T-helper 9 cell (primary cell): ENCODE measurements around the gene USP34.
"Not testable (repeated sequence)": the region's sequence is repeated elsewhere in the genome, so short reads cannot be mapped to it uniquely, and the experiment has no call there.

ENCODE experiments used
- DNase-seq: peaks from one replicate; pipeline ENCODE4 v3.0.0-alpha.2; 2020

USP34 gene

DNA sequence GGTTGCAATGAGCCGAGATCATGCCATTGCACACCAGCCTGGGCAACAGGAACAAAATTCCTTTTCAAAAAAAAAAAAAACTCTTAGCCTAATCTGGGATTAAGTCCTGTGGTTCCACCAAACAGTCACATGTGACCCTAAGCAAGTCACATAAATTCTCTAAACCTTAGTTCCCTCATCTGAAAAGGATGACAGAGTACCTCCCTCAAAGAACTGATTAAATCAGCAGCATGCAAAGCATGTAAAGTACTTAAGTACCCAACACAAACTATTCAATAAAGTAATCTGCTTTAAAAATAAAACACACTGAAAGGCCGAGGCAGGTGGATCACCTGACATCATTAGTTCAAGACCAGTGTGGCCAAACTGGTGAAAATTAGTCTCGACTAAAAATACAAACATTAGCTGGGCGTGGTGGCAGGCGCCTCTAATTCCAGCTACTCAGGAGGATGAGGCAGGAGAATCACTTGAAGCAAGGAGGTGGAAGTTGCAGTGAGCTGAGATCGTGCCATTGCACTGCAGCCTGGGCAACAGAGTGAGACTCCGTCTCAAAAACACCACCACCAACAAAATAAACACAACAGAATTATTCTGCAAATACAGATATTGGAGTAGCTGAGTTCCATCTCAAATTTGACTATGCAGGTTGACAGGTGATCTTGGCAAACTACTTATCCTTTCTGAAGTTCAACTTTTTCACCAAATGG, 7.0 kb downstream of the USP34 start:
- no peak for DNase-seq

DNA sequence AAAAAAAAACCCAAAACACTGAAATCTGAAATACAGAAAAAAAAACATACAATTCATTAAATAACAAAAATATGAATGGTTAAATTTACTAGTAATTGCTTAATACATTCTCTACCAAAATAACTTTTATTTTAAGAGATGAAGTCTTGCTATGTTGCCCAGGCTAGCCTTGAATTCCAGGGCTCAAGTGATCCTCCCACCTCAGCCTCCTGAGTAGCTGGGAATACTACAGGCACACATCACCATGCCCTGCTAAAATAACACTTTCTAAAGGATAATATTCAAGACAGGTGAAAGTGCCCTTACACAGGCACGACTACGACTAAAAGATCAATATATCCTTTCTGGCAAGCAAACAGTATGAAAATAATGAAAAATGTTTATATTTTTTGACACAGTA, 9.5 kb downstream of the USP34 start:
- no peak for DNase-seq

DNA sequence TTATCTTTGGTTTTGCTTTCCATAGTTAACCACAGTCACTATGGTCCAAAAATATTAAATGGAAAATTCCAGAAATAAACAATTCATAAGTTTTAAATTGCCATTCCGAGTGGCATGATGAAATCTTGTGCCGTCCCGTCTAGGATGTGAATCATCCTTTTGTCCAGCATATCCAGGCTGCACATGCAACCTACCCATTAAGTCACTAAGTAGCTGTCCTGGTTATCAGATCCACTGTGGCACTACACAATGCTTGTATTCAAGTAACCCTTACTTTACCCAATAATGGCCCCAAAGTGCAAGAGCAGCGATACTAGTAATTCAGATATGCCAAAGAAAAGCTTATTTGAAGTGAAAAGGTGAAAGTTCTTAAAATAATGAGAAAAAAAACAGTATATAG, 10.7 kb downstream of the USP34 start:
- DNase-seq: no peak

DNA sequence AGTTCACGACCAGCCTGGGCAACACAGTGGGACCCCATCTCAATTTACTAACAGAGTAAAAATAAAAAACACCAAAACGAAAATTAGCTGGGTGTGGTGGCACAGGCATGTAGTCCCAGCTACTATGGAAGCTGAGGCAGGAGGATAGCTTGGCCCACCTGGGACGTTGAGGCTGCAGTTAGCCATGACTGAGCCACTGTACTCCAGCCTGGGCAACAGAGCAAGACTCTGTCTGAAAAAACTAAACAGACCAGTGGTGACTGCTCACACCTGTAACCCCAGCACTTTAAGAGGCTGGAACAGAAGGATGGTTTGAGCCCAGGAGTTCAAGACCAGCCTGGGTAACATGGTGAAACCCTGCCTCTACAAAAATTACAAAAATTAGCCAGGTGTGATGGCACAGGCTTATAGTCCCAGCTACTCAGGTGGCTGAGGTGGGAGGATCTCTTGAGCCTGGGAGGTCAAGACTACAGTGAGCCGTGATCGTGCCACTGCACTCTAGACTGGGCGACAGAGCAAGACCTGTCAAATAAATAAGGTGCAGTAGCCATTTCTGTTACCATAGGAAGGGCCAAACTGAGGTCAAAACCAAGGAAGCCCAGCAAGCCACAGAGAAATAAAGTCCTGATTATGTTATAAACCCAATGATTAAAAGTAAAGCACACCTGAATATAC, 14.0 kb downstream of the USP34 start:
- DNase-seq: no peak

DNA sequence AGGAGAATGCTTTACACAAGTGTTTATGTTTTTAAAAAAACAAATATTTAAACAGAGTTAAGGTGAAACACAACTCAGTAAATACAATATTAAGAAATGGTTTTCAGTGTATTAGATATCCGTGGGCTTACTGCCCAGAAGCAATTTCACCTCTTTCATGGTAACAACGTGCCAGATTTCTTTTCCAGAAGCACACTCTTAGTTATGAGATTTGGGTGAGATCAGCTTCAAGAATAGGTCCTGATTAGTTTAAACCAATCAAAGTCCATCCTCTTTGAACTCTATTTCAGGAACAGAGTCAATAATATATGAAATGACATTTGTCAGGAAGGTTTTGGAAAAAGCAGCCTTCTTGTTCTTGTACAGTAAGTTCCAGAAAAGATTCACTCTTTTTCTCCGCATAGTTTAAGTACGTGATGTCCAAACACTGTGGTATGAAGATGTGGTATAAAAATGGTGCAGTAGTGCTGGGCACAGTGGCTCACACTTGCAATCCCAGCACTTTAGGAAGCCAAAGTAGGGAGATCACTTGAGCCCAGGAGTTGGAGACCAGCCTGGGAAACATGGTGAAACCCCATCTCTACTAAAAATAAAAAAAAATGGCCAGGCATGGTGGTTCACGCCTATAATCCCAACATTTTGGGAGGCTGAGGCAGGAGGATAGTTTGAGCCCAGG, 14.7 kb downstream of the USP34 start:
- no peak for DNase-seq

DNA sequence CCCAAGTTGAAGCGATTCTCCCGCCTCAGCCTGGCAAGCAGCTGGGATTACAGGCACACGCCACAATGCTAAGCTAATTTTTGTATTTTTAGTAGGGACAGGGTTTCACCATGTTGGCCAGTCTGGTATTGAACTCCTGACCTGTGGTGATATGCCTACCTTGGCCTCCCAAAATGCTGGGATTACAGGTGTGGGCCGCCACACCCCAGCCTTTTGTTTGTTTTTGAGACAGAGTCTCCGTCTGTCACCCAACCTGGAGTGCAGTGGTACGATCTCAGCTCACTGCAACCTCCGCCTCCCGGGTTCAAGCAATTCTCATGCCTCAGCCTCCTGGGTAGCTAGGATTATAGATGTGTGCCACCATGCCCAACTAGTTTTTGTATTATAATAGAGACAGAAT, 15.9 kb downstream of the USP34 start:
- not testable (repeated sequence) for DNase-seq

DNA sequence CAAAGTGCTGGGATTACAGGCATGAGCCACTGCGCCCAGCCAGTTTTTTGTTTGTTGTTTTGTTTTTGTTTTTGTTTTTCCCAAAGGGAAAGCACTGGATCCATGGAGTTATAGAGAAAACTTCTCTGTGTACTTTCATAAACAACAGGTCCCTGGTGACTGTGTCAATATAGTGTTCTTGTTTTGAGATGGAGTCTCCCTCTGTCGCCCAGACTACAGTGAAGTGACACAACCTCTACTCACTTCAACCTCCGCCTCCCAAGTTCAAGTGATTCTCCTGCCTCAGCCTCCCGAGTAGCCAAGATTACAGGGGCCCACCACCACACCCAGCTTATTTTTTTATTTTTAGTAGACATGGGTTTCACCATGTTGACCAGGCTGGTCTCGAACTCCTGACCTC, 16.5 kb downstream of the USP34 start:
- DNase-seq: no peak

DNA sequence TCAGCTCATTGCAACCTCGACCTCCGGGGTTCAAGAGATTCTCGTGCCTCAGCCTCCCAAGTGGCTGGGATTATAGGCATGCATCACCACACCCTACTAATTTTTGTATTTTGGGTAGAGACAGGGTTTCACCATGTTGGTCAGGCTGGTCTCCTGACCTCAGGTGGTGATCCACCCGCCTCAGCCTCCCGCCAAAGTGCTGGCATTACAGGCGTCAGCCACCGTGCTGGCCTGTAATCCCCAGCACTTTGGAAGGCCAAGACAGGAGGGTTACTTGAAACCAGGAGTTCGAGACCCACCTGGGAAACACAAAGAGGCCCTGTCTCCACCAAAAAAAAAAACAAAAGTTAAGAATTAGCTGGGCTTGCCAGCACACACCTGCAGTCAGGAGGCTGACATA, 18.5 kb downstream of the USP34 start:
- DNase-seq: no peak

DNA sequence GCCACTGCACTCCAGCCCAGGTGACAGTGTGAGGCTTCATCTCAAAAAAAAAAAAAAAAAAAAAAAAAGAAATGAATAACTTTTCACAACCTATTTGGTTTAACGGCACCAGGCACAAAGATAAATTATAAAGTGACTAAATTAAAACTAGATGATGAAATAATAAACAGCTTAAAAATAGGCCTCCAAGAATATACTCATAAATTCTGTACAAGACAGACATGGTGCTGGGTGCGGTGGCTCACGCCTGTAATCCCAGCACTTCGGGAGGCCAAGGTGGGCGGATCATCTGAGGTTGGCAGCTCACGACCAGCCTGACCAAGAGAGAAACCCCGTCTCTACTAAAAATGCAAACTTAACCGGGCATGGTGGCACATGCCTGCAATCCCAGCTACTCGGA, 19.7 kb downstream of the USP34 start:
- no peak for DNase-seq

DNA sequence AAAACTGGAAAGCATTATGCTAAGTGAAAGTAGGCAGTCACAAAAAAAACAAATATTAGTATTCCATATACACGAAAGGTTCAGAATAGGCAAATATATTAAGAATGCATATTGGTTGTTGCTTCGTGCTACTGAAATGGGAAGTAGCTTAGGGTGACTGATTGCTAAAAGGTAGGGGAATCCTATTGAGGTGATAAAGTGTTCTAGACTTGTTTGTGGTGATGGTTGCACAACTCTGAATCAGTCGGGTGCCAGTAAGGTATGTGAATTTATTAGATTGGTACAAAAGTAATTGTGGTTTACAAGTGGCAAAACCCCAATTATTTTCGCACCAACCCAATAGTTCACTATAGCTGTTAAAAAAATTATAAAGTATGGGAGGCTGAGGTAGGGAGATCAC, 20.7 kb downstream of the USP34 start:
- no peak for DNase-seq

DNA sequence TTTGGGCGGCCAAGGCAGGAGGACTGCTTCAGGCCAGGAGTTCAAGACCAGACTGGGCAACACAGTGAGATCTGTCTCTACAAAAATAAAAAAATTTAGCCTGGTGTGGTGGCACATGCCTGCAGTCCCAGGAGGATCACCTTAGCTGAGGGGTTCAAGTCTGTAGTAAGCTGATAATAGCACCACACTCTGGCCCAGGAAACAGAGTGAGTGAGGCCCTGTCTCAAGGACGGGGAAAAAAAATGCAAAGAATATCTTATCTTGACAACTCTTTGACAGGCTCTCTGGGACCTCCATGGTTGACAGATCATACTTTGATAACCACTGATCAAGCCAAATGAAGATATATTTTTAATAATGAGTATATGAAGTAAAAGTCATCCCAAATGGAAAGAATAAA, 22.7 kb downstream of the USP34 start:
- DNase-seq: no peak

DNA sequence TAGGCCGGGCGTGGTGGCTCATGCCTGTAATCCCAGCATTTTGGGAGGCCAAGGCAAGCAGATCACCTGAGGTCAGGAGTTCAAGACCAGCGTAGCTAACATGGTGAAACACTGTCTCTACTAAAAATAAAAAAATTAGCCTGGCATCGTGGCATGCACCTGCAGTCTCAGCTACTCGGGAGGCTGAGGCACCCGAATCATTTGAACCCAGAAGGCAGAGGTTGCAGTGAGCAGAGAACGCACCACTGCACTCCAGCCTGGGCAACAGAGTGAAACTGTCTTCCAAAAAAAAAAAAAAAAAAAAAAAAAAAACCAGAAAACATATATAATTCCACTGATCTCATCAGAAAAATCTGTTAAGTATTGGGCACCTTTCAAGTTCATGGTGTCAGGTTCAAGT, 23.9 kb downstream of the USP34 start:
- DNase-seq: not testable (repeated sequence)

DNA sequence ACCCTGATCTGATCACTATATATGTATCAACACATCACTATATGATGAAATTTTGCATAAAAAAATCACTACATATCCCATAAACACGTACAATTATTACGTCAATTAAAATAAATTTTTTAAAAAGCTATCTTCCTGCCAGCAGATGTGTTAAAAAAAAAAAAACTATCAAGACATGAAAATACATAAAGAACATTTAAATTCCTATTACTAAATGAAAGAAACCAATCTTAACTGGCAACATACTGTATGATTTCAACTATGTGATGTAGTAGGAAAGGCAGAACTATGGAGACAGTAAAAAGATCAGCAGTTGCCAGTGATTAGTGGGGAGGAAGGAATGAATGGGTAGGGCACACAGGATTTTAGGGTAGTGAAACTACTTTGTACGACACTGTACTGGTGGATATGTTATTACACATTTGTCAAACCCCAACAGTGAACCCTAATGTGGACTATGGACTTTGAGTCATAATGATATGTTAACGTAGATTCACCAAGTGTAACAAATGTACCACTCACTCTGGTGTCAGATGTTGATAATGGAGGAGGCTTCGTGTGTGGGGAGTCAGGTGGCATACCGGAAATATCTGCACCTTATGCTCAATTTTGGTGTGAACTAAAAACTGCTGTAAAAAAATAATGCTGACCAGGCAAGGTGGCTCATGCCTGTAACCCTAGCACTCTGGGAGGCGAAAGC, 27.4 kb downstream of the USP34 start:
- DNase-seq: no peak

DNA sequence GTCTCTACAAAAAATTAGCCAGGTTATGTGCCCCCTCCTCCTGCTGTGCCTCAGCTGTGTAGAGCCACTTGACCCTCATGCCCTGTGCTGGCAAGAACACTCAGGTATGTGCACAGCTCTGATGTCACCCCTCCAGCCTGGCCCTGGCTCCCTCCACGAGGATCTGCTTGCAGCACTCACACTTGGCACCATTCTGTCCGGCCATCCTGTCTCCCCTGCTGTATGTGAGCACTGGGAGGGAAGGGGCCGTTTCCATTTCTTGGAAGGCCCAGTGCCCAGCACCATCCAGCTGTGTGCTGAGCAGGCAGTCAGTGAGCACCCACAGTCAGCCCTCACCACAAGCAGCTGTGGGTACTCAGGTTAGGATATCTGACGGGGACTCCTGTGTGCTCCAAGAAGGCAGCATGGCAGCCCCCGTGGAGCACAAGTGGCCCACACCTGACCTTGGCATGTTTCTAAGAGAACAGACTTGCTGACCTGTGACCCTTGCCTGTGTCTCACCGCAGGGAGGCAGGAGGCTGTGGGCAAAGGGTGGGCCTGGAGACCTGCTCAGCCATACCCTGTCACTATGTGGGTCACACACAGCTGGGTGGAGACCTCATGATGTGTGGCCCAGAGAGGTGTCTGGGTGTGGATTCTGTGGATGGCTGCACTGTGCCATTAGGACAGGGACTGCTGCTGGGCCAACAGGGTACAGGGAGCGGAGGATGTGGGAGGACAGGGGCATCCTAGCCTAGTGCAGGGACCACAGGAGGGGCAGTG, 31.5 kb downstream of the USP34 start:
- DNase-seq: no peak

DNA sequence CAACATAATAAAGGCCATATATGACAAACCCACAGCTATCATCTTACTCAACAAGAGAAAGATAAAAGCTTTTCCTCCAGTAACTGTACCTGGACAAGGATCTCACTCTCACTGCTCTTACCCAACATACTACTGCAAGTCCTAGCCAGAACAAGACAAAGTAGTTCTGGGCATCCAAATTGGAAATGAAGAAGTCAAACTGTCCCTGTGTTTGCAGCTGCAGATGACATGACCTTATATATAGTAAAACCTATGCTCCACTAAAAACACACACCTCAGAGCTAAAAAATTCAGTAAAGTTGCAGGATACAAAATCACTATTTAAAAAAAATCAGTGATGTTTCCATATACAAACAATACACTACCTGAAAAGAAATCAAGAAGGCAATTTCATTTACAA, 32.2 kb downstream of the USP34 start:
- no peak for DNase-seq

DNA sequence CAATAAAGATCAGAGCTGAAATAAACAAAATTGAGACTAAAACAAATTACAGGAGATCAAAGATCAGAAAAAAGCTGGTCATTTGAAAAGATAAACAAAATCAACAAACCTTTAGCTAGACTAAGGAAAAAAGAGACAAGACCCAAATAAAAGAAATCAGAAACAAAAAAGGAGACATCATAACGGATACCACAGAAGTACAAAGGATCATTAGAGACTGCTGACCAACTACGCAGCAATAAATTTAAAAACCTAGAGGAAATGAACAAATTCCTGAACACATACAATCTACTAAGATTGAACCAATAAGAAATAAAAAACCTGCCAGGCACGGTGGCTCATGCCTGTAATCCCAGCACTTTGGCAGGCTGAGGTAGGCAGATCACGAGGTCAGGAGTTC, 33.7 kb downstream of the USP34 start:
- no peak for DNase-seq

DNA sequence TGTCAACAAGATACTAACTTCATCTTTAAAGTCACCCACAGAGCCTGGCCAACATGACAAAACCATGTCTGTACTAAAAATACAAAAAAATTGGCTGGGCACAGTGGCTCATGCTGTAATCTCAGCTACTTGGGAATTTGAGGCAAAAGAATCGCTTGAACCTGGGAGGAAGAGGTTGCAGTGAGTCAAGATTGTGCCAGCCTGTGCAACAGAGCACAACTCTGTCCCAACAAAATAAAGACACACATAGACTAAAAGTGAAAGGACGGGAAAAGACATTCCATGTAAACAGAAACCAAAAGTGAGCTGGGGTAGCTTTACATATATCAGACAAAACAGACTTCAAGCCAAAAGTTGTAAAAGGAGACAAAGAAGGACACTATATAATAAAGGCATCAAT, 34.8 kb downstream of the USP34 start:
- DNase-seq: no peak

DNA sequence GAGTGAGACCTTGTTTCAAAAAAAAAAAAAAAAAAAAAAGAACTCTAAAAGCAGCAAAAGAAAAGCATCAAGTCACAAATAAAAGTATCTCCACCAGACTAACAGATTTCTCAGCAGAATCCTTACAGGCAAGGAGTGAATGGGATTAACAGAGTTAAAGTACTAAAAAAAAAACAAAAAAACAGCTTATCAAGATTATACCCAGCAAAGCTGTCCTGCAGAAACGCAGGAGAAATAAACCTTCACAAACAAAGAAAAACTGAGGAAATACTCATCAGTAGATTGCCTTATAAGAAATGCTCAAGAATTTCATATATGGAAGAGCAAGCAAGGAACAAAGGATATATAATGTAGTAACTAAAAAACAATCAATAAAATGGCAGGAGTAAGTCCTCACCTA, 35.6 kb downstream of the USP34 start:
- DNase-seq: no peak

DNA sequence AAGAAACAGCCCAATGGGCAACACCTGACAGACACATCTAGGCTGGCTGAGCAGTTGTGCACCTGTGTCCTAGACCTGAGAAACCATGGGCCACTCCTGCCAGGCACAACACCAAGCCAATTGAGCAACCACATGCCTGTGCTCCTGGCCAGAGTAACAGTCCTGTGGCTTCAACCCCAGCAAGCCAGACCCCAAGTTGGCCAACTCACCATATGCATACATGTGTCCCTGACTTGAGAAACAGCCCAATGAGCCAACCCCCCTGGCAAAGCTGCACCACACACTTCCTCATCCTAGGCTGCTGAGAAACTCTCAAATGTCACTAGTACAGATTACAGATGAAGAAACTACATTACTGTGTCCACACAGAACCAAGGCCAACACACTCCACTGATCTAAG, 36.6 kb downstream of the USP34 start:
- no peak for DNase-seq

DNA sequence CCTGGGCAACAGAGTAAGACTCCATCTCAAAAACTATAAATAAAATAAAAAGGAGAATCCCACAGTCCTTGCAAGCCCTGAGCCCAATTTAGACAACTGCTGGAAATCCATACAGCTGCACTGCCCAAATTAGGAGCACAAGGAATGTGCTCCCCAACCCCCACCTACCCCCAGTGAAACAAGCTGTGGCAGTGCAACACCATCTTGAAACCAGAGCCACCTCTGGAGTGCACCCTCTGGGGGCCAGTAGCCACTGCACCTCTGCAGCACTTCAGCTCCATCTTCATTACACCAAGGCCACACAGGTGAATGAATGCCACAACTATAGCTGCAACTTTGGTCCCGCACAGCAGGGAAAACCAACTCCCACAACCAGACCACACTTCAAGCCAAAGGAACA, 37.3 kb downstream of the USP34 start:
- DNase-seq: no peak

DNA sequence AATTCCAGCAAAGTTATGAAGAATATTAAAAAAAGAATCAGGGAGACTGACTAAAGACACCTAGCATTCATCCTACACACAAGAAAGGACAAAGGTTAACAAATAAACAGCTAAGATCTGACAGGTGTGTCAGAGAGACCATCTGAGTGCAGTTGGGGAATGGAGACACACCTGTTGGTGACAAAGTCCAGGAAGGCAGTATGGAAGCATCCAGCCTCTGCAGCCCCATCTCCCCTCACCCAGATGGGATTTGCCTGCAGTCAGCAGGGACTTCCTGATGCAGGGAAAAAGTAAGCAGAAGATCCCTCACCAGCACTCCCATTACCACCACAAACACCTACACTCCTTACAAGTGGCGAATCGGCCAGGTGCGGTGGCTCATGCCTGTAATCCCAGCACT, 37.9 kb downstream of the USP34 start:
- DNase-seq: no peak

DNA sequence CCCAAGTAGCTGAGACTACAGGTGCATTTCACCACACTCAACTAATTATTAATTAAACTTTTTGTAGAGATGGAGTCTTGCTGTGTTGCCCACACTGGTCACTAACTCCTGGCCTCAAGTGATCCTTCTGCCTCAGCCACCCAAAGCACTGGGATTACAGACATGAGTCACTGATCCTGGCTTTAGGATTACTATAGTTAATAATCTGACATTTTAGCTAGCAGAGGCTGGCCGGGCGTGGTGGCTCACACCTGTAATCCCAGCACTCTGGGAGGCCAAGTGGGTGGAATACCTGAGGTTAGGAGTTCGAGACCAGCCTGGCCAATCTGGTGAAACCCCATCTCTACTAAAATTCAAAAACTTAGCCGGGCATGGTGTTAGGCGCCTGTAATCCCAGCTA, 39.5 kb downstream of the USP34 start:
- no peak for DNase-seq
